HEK293T (cell line): ENCODE data around the gene WNT2B.
"Not testable (repeated sequence)": the region's sequence is repeated elsewhere in the genome, so short reads cannot be mapped to it uniquely, and the experiment has no call there.

Experiments used
- CTCF ChIA-PET: fragments of 350-600 bp; formaldehyde crosslinking; extraction: SDS; loops from one replicate; lab custom pipeline; 2021; ENCODE audit warnings: antibody characterized with exemption, inconsistent platforms; lab: Yijun Ruan, JAX
- POLR2A ChIA-PET: fragments of 350-600 bp; formaldehyde crosslinking; extraction: SDS; loops from one replicate; lab custom pipeline; 2020; ENCODE audit warnings: antibody characterized with exemption, inconsistent platforms; lab: Yijun Ruan, JAX
- DNase-seq: peaks from one replicate; pipeline ENCODE4 v3.0.0; 2012; ENCODE audit warnings: mixed read lengths; ENCODE audit errors: extremely low spot score
- ARNT ChIP-seq: fragments of 450-650 bp; IDR thresholded peaks from 2 replicates; pipeline ENCODE4 v1.6.1; 2017; ENCODE audit warnings: mild to moderate bottlenecking
- BHLHE40 ChIP-seq: fragments of 450-650 bp; IDR thresholded peaks from 2 replicates; pipeline ENCODE4 v1.6.1; 2016; ENCODE audit warnings: mild to moderate bottlenecking, moderate library complexity, borderline replicate concordance
- ELF4 ChIP-seq: fragments of 450-650 bp; IDR thresholded peaks from 2 replicates; pipeline ENCODE4 v1.6.1; 2017; ENCODE audit warnings: antibody characterized with exemption
- FOXA1 ChIP-seq: fragments of 450-650 bp; IDR thresholded peaks from 2 replicates; pipeline ENCODE4 v1.6.1; 2016; ENCODE audit warnings: mild to moderate bottlenecking
- FOXK2 ChIP-seq: fragments of 450-650 bp; IDR thresholded peaks from 2 replicates; pipeline ENCODE4 v1.6.1; 2016; ENCODE audit warnings: mild to moderate bottlenecking
- FOXM1 ChIP-seq: fragments of 450-650 bp; IDR thresholded peaks from 2 replicates; pipeline ENCODE4 v1.6.1; 2017; ENCODE audit warnings: mild to moderate bottlenecking, borderline replicate concordance
- HDGF ChIP-seq: fragments of 450-650 bp; IDR thresholded peaks from 2 replicates; pipeline ENCODE4 v1.6.1; 2017; ENCODE audit warnings: antibody characterized with exemption, borderline replicate concordance
- L3MBTL2 ChIP-seq: fragments of 450-650 bp; conservative IDR thresholded peaks from 2 replicates; pipeline ENCODE4 v1.6.1; 2016; ENCODE audit warnings: mild to moderate bottlenecking
- LEF1 ChIP-seq: fragments of 450-650 bp; IDR thresholded peaks from 2 replicates; pipeline ENCODE4 v1.6.1; 2017; ENCODE audit warnings: mild to moderate bottlenecking, borderline replicate concordance
- NFRKB ChIP-seq: fragments of 450-650 bp; IDR thresholded peaks from 2 replicates; pipeline ENCODE4 v1.6.1; 2016; ENCODE audit warnings: mild to moderate bottlenecking, moderate library complexity
- SP1 ChIP-seq: fragments of 450-650 bp; IDR thresholded peaks from 2 replicates; pipeline ENCODE4 v1.6.1; 2017
- SUZ12 ChIP-seq: fragments of 450-650 bp; IDR thresholded peaks from 2 replicates; pipeline ENCODE4 v1.6.1; 2016; ENCODE audit warnings: mild to moderate bottlenecking
- TARDBP ChIP-seq: fragments of 450-650 bp; IDR thresholded peaks from 2 replicates; pipeline ENCODE4 v1.6.1; 2016
- ZNF384 ChIP-seq: fragments of 450-650 bp; IDR thresholded peaks from 2 replicates; pipeline ENCODE4 v1.6.1; 2016
- TF ChIP-seq, protein P1 (sequence below): fragments of 450-650 bp; IDR thresholded peaks from 2 replicates; pipeline ENCODE4 v1.6.1; 2016

Gene WNT2B

DNA sequence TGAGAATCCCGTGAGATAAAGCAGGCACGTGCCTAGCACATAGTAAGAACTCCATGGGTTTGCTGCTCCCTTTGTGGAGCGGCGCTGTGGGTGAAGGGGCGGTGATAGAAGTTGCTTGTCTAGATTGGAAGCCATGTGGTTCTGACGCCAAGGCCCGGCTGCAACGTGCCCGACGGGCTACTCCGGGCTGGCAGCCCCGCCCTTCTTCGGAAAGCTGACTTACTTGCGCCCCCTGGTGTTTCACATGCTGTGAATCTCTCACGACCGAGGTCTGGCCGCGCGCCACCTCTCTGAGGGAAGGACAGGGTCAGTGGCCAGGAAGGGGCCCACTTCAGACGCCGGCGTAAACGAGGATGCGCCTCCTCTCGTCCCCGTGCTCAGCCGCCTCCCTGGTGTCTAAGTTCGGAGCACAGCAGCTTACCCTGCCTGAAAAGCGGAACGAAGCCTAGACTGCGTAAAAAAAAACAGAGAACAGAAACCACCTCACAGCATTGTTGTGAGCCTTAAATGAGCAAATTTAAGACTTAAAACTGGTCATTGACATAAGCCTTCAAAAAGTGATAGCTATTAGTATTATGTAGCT lies 42.6 kb upstream of the WNT2B start:
- DNase-seq = peak; percentile 93
- CTCF ChIA-PET = interaction anchor here (0.6 to 3.9 kb wide), 8 partner anchors 12 to 250 kb away, joined by 3 to 26 read pairs (median 3); no protein-coding TSS in a partner anchor
- no peak for TF ChIP-seq HDGF
- TF ChIP-seq, protein P1, sequence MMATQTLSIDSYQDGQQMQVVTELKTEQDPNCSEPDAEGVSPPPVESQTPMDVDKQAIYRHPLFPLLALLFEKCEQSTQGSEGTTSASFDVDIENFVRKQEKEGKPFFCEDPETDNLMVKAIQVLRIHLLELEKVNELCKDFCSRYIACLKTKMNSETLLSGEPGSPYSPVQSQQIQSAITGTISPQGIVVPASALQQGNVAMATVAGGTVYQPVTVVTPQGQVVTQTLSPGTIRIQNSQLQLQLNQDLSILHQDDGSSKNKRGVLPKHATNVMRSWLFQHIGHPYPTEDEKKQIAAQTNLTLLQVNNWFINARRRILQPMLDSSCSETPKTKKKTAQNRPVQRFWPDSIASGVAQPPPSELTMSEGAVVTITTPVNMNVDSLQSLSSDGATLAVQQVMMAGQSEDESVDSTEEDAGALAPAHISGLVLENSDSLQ = no peak
- no peak for TF ChIP-seq ZNF384
- peak; percentile 93 for TF ChIP-seq L3MBTL2
- POLR2A ChIA-PET = interaction anchor here (0.6 to 3.5 kb wide), 5 partner anchors 70 to 1057 kb away, joined by 3 to 22 read pairs (median 4); partner anchors contain the start of genes CTTNBP2NL and ST7L

- POLR2A ChIA-PET, DNase-seq, CTCF ChIA-PET: not testable (repeated sequence)
These were observed 38.4 kb upstream of the WNT2B start for GRCh38 chr1:112470324-112470723.

GRCh38 chr1:112470966-112471365 lies 37.8 kb upstream of the WNT2B start:
- DNase-seq = no peak
- CTCF ChIA-PET = no interaction called here
- TF ChIP-seq TARDBP (no peak), FOXK2 (no peak), ARNT (no peak), SUZ12 (no peak)
- POLR2A ChIA-PET = no interaction called here

DNA sequence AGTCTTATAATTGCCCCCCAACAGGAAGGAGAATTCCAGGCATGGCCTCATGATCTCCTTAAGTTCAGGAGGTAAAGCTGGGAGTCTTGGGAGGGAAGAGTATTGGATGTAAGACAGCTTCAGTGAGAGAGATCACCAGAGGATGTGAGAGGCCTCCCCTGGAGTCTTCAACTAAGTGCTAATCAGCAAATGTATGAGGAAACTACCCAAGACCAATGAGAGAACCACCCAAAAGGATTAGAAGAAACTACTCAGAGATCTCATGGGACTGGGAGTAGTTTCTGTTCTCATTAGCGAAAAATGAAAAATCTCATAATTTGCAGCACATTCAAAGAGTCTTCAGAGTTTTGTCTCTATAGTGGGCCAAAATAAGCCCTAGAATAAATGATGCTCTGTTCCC lies 36.6 kb upstream of the WNT2B start:
- no peak for DNase-seq
- POLR2A ChIA-PET = interaction anchor here (0.6 kb wide), 1 partner anchor 64 kb away, joined by 3 read pairs; no protein-coding TSS in a partner anchor
- CTCF ChIA-PET = interaction anchor here (0.6 to 0.7 kb wide), 4 partner anchors 46 to 230 kb away, joined by 3 to 4 read pairs (median 3); no protein-coding TSS in a partner anchor
- TF ChIP-seq ZNF384 = no peak
- TF ChIP-seq L3MBTL2 = no peak
- TF ChIP-seq LEF1 = no peak
- no peak for TF ChIP-seq ARNT
- no peak for TF ChIP-seq SUZ12

DNA sequence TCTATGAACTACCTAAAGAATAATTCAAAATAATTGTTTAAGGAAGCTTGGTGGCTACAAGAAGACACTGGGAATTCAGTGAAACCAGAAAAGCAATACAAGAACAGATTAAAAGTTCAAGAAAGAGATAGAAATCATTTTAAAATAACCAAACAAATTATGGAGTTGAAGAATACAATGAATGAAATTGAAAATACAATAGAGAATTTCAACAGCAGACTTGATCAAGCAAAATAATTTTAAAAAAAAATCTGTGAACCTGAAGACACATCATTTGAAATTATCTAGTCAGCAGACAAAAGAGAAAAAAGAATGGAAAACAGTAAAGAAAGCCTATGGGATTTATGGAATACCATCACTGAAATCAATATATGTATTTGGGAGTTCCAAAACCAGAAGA lies 31.2 kb upstream of the WNT2B start:
- no peak for DNase-seq
- no peak for TF ChIP-seq L3MBTL2
- TF ChIP-seq FOXA1 = no peak
- no peak for TF ChIP-seq LEF1
- no peak for TF ChIP-seq FOXK2
- no peak for TF ChIP-seq ZNF384
- TF ChIP-seq SUZ12 = no peak
- TF ChIP-seq NFRKB = no peak
- CTCF ChIA-PET = no interaction called here
- POLR2A ChIA-PET = no interaction called here

DNA sequence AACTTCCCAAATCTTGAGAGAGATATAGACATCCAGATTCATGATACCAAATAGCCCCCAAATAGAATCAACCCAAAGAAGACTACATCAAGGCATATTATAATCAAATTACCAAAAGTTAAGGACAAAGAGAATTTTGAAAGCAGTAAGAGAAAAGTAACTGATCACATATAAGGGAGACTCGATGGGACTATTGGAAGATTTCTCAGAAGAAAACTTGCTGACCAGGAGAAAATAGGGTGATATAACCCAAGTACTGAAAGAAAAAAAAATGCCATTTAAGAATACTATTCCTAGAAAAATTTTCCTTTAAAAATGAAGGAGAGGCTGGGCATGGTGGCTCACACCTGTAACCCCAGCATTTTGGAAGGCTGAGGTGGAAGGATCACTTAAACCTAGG lies 30.5 kb upstream of the WNT2B start:
- no peak for TF ChIP-seq FOXA1
- no peak for TF ChIP-seq ARNT
- no peak for TF ChIP-seq NFRKB
- TF ChIP-seq LEF1 = no peak
- no peak for TF ChIP-seq BHLHE40
- no peak for TF ChIP-seq SP1
- no peak for TF ChIP-seq FOXM1
- TF ChIP-seq HDGF = no peak
- no peak for TF ChIP-seq FOXK2
- TF ChIP-seq TARDBP = no peak
- no peak for TF ChIP-seq L3MBTL2
- no peak for TF ChIP-seq ELF4
- no peak for TF ChIP-seq SUZ12
- TF ChIP-seq ZNF384 = no peak
- CTCF ChIA-PET = interaction anchor here (0.7 kb wide), 1 partner anchor 12 kb away, joined by 3 read pairs; no protein-coding TSS in a partner anchor
- POLR2A ChIA-PET = no interaction called here
- no peak for DNase-seq

DNA sequence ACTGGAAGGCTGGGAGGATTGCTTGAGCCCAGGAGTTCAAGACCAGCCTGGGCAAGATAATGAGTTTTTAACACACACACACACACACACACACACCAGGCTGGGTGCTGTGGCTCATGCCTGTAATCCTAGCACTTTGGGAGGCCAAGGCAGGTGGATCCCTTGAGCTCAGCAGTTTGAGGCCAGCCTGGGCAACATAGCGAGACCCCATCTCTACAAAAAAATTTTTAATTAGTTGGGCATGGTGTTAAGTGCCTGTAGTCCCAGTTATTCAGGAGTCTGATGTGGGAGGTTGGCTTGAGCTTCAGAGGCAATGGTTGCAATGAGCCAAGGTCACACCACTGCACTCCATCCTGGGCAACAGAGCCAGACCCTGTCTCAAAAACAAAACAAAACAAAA lies 22.7 kb upstream of the WNT2B start:
- POLR2A ChIA-PET, DNase-seq, CTCF ChIA-PET: not testable (repeated sequence)

GRCh38 chr1:112487686-112488085 lies 21.1 kb upstream of the WNT2B start:
- CTCF ChIA-PET = interaction anchor here (1.6 kb wide), 1 partner anchor 14 kb away, joined by 4 read pairs; no protein-coding TSS in a partner anchor
- POLR2A ChIA-PET = not testable (repeated sequence)

GRCh38 chr1:112488141-112488540 lies 20.6 kb upstream of the WNT2B start:
- ChIA-PET CTCF (interaction anchor here (1.6 kb wide), 1 partner anchor 14 kb away, joined by 4 read pairs; no protein-coding TSS in a partner anchor), POLR2A (no interaction called here)
- no peak for DNase-seq
- TF ChIP-seq, protein P1 = no peak
- TF ChIP-seq L3MBTL2 = no peak
- TF ChIP-seq ZNF384 = no peak
- no peak for TF ChIP-seq SUZ12

More at GRCh38 chr1:112487686-112488085, 21.1 kb upstream of the WNT2B start:
- not testable (repeated sequence) for DNase-seq
